Stomach (tissue), 4 donors: ENCODE measurements around the gene CXCL3.

Experiments used
- CTCF ChIP-seq, 7 experiments: fragments of 450-650 bp in 4 of 7; fragments of 200-600 bp in 3 of 7; sonication (generic) in 3 of 7; IDR thresholded peaks; one replicate each; pipeline ENCODE4 v1.5.1; 2016 to 2019; ENCODE audit warnings: antibody characterized with exemption in 7 of 7, control low read depth in 2 of 7, mild to moderate bottlenecking in 1 of 7
- POLR2AphosphoS5 ChIP-seq, 3 donors: sonication (generic); formaldehyde crosslinking; IDR thresholded peaks; one replicate each; pipeline ENCODE4 v1.6.1; 2016; ENCODE audit warnings: antibody characterized with exemption in 3 of 3

- TF ChIP-seq POLR2AphosphoS5 (IDR thresholded peaks at IDR 0.05) (no peak), CTCF (IDR thresholded peaks at IDR 0.05) (no peak)
Measured at GRCh38 chr4:74044677-74045076, 6.2 kb upstream of the CXCL3 start.
